Measurements from ENCODE around the gene HLCS. TPM values are rescaled to one million over a fixed set of nuclear protein-coding genes. Genes with fewer than 3 reads are reported as not detected.

HLCS gene
- total RNA-seq, 6 donors from 2014 or later = 15.3 to 34.6 (median 24.1) TPM

DNA sequence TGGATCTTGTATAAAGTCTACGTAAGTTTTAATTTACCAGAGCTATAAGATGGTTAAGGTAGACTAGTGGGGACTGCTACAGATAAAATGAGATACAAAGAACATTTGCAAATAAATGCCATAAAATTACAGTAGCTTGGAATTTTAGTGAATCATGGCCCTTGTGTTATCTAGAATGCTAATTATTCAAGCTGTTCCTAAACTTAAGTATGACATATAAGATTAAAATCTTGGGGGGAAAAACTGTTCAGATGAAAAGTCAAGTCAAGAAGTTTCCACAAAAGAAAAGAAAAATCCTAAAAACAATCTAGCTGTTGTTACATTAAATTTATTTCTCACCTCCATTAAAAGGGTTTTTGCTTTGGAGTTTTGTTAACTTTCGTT is 215.9 kb downstream of the HLCS start:
- no peak overlapping the region for H3K4me3 ChIP-seq
- DNase-seq (no peak), ATAC-seq (ENCODE audit: low FRiP score in 2 of 2) (no peak)
- TF ChIP-seq POLR2AphosphoS5 (IDR thresholded peaks at IDR 0.05) (no peak), CTCF (IDR thresholded peaks at IDR 0.05) (no peak), EP300 (IDR thresholded peaks at IDR 0.05) (no peak), POLR2A (IDR thresholded peaks at IDR 0.05) (no peak)
- peaks cover 0 to 6% (median 3%) of the 10 kb centered on the region in 4 donors for H3K36me3 ChIP-seq
- H3K9me3 ChIP-seq = no peaks in the 10 kb centered on the region
- H3K27ac ChIP-seq = no peak overlapping the region
- peaks cover 10 to 12% (median 11%) of the 10 kb centered on the region in 4 donors for H3K4me1 ChIP-seq
- H3K27me3 ChIP-seq = peaks cover 0 to 6% (median 0%) of the 10 kb centered on the region in 4 donors
- 94 to 100% methylated on average over 2 of the region's 2 CpGs for WGBS, 2 donors

DNA sequence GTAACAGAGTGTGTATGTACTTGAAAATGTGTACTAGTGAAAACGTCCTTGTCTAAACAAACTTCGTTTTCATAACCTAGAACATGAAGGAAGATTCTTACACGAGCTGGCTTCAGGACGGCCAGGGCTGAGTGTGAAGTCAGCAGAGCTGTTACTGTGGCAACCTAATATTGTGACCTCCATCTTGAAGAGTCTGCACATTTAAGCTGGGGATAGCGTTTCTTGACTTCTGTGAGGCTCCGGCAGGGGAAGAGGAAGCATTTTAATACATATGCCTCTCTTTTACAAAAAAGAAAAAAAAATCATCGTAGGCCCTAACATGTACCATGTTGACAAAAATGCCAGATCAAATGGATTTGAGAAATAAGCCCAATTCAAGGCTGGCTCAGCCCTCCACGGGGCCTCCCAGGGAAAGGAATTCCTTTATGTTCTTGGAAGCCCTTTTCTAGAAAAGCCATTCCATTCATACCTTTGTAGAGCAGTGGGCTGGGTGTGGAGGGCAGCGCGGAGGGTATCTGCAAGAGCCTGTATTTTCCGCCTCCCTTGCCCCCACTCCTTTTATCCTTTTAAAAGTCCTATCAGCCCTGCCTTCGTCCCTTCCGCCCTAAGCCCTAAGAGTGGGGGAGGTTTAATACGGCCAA is 216.4 kb downstream of the HLCS start:
- Histone ChIP-seq H3K27me3 (peaks cover 0 to 6% (median 0%) of the 10 kb centered on the region in 4 donors), H3K9me3 (no peaks in the 10 kb centered on the region), H3K4me1 (peaks cover 10 to 13% (median 12%) of the 10 kb centered on the region in 4 donors), H3K4me3 (no peak overlapping the region), H3K36me3 (peaks cover 0 to 4% (median 1%) of the 10 kb centered on the region in 4 donors), H3K27ac (no peak overlapping the region)
- TF ChIP-seq EP300 (IDR thresholded peaks at IDR 0.05) = no peak
- no peak for TF ChIP-seq CTCF (IDR thresholded peaks at IDR 0.05)
- no peak for TF ChIP-seq POLR2A (IDR thresholded peaks at IDR 0.05)
- TF ChIP-seq POLR2AphosphoS5 (IDR thresholded peaks at IDR 0.05) = no peak
- DNase-seq = no peak
- 80 to 89% methylated on average over 14 of the region's 14 CpGs for WGBS, 2 donors
- ATAC-seq (ENCODE audit: low FRiP score in 2 of 2) = peak in 1 of 2 donors; percentile 75

DNA sequence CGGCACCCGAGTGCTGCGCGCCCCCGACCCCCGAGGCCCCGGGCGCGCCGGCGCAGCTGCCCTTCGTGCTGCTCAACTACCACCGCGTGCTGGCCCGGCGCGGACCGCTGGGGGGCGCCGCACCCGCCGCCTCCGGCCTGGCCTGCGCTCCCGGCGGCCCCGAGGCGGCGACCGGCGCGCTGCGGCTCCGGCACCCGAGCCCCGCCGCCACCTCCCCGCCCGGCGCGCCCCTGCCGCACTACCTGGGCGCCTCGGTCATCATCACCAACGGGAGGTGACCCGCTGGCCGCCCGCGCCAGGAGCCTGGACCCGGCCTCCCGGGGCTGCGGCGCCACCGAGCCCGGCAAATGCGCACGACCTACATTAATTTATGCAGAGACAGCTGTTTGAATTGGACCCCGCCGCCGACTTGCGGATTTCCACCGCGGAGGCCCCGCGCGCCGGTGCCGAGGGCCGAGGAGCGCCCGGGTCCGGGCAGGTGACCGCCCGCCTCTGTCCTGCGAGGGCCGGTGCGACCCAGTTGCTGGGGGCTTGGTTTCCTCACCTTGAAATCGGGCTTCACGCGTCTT is 218.6 kb downstream of the HLCS start:
- ATAC-seq (ENCODE audit: low FRiP score in 2 of 2) (peak in 1 of 2 donors; percentile 61), DNase-seq (peak in 1 of 2 donors; percentile 91)
- no peak for TF ChIP-seq POLR2AphosphoS5 (IDR thresholded peaks at IDR 0.05)
- TF ChIP-seq EP300 (IDR thresholded peaks at IDR 0.05) = no peak
- no peak for TF ChIP-seq POLR2A (IDR thresholded peaks at IDR 0.05)
- TF ChIP-seq CTCF (IDR thresholded peaks at IDR 0.05) = peak; percentile 12 to 68 (median 50)
- Histone ChIP-seq H3K27ac (no peak overlapping the region), H3K4me1 (peaks cover 17 to 21% (median 19%) of the 10 kb centered on the region in 4 donors), H3K9me3 (no peaks in the 10 kb centered on the region), H3K36me3 (no peaks in the 10 kb centered on the region), H3K27me3 (peaks cover 0 to 6% (median 0%) of the 10 kb centered on the region in 4 donors), H3K4me3 (peak overlapping the region; percentile 9 to 49 (median 42))
- 16 to 23% methylated on average over 15 to 36 of the region's 80 CpGs for WGBS, 2 donors

GRCh38 chr21:36747041-36747814 is 219.2 kb downstream of the HLCS start:
- peak overlapping the region in 3 of 4 donors; percentile 41 to 52 (median 44) for H3K4me3 ChIP-seq
- no peak for ATAC-seq (ENCODE audit: low FRiP score in 2 of 2)
- no peak overlapping the region for H3K27ac ChIP-seq
- H3K9me3 ChIP-seq = no peaks in the 10 kb centered on the region
- no peaks in the 10 kb centered on the region for H3K36me3 ChIP-seq
- H3K27me3 ChIP-seq = peaks cover 0 to 6% (median 0%) of the 10 kb centered on the region in 4 donors
- 24 to 31% methylated on average over 19 to 22 of the region's 62 CpGs for WGBS, 2 donors
- DNase-seq = no peak
- peaks cover 17 to 21% (median 19%) of the 10 kb centered on the region in 4 donors for H3K4me1 ChIP-seq
- TF ChIP-seq POLR2A (IDR thresholded peaks at IDR 0.05) (no peak), CTCF (IDR thresholded peaks at IDR 0.05) (no peak), POLR2AphosphoS5 (IDR thresholded peaks at IDR 0.05) (no peak), EP300 (IDR thresholded peaks at IDR 0.05) (no peak)
